GM18909 (cell line): ENCODE results near the gene CCDC33.

Experiments
- ATAC-seq: cut with Tn5 transposase; IDR thresholded peaks from one replicate; pipeline ENCODE4 v1.9.1; 2021; ENCODE audit warnings: mild to moderate bottlenecking; ENCODE audit not compliant: unreplicated experiment, poor library complexity

Gene CCDC33

GRCh38 chr15:74275957-74276356, 39.8 kb downstream of the CCDC33 start:
- no peak for ATAC-seq

- no peak for ATAC-seq
These were observed 40.4 kb downstream of the CCDC33 start for GRCh38 chr15:74276560-74276959.

GRCh38 chr15:74277242-74277810, 41.2 kb downstream of the CCDC33 start:
- ATAC-seq = no peak

GRCh38 chr15:74278207-74278606, 42.1 kb downstream of the CCDC33 start:
- no peak for ATAC-seq

GRCh38 chr15:74281147-74282133, 45.3 kb downstream of the CCDC33 start:
- no peak for ATAC-seq

GRCh38 chr15:74283368-74283767, 47.2 kb downstream of the CCDC33 start:
- no peak for ATAC-seq

GRCh38 chr15:74289671-74290070, 53.5 kb downstream of the CCDC33 start:
- ATAC-seq = no peak

- ATAC-seq = no peak
These were observed 54.5 kb downstream of the CCDC33 start for GRCh38 chr15:74290645-74291044.

- no peak for ATAC-seq
These were observed 55.3 kb downstream of the CCDC33 start for GRCh38 chr15:74291101-74292071.

GRCh38 chr15:74293021-74293810, 57.1 kb downstream of the CCDC33 start:
- ATAC-seq = no peak

GRCh38 chr15:74294010-74294409, 57.9 kb downstream of the CCDC33 start:
- no peak for ATAC-seq

- no peak for ATAC-seq
These were observed 59.7 kb downstream of the CCDC33 start for GRCh38 chr15:74295800-74296199.

GRCh38 chr15:74297887-74298286, 61.8 kb downstream of the CCDC33 start:
- ATAC-seq = no peak

- ATAC-seq = no peak
These were observed 64.1 kb downstream of the CCDC33 start for GRCh38 chr15:74300057-74300795.

- no peak for ATAC-seq
These were observed 65.6 kb downstream of the CCDC33 start for GRCh38 chr15:74301583-74302361.

GRCh38 chr15:74302821-74303359, 66.8 kb downstream of the CCDC33 start:
- no peak for ATAC-seq

GRCh38 chr15:74303741-74304309, 67.7 kb downstream of the CCDC33 start:
- ATAC-seq = no peak

GRCh38 chr15:74304431-74304830, 68.3 kb downstream of the CCDC33 start:
- ATAC-seq = no peak
